Left ventricle myocardium superior (tissue), 1 donor: ENCODE data around the gene SLC25A47. TPM values are rescaled to one million over a fixed set of nuclear protein-coding genes. Genes with fewer than 3 reads are reported as not detected.
"Not testable (repeated sequence)": the region's sequence is repeated elsewhere in the genome, so short reads cannot be mapped to it uniquely, and the experiment has no call there.

Source experiments
- ATAC-seq: fragments of 200-7000 bp; cut with Tn5 transposase; one replicate; pipeline ENCODE4 v1.9.1; 2020; ENCODE audit warnings: mild to moderate bottlenecking, moderate library complexity
- DNase-seq: peaks from one replicate; pipeline ENCODE4 v3.0.0-alpha.2; 2020
- intact Hi-C: fragments of 100-400 bp; cut with micrococcal nuclease; formaldehyde crosslinking; loops from one replicate; pipeline ENCODE4 v1.11.0; 2022
- long read RNA-seq: library from polyadenylated mRNA; unstranded; transcript quantifications from one replicate; pipeline ENCODE4 v2.0.0, GENCODE V29; 2021
- total RNA-seq: library from RNA; stranded (reverse); fragmentation: NEBNext Ultra II Directional; extraction: Animal tissue kit (Norgen Biotek cat#: 25700); gene quantifications from one replicate; pipeline ENCODE4 v1.2.1, GENCODE V29; 2021
- donor health status: DM: no; HTN: yes; CAD: no; lungs with severe emphysema.

The SLC25A47 gene, protein sequence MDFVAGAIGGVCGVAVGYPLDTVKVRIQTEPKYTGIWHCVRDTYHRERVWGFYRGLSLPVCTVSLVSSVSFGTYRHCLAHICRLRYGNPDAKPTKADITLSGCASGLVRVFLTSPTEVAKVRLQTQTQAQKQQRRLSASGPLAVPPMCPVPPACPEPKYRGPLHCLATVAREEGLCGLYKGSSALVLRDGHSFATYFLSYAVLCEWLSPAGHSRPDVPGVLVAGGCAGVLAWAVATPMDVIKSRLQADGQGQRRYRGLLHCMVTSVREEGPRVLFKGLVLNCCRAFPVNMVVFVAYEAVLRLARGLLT
- not detected for total RNA-seq
- long read RNA-seq: 0 reads

DNA sequence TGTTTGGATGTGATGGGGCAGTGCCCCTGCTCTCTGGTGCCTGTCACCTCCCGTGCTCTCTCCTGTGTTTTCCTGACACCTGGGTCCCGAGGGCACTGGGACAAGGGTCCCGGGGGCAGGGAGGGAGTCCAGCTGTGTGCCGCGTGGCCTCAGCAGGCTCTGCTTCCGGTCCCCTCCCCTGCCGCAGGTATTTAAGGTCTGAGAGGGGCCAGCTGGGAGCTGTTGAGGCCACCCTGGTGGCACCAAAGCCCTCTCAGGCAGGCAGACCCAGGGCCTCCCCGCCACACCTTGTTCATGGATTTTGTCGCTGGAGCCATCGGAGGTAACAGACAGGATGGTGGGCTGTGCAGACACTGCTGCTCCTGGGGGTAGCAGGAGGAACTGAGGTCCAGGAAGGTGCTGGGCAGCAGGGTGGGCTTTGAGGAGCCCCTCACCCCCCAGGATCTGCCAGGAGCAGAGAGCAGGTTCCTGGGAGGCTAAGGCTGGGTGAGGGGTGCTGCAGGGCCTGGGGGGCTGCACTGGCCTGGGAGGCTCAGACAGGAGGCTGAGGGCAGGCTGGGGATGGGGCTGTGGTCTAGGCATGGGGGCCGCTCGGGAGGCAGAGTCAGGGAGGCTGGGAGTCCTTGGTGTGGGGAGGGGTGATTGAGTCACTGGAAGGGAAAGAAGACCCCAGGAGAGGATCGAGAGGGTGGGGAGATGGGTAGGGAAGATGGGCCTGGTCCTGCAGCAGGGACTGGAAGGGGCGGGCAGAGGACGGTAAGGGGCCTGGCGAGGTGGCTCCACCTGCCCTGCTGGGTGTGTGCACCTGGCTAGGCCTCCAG, at the start of gene SLC25A47:
TSS of gene SLC25A47 (plus strand) at position 219 of the 821 bp plus-strand sequence. CDS start at position 295, 76 bp downstream.
- intact Hi-C loops: no loop called here
- no peak for ATAC-seq
- DNase-seq: no peak

DNA sequence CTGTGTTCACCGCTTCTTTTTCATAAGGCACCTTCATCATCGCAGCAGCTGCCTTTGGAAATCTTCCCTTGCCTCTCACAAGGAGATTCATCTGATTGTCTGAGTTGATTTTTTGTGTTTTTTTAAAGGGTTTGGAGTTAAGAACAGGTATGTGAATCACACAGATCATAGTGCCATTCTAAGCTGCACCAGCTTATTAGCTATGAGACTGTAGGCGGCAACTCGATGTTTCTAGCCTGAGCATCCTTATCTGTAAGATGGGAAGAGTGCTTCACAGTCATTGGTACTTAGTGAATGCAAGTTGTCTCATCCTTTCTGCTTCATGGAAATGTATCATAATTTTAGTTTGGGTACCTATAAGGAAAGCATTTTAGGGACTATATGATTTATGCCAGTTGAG, 48.9 kb upstream of the SLC25A47 start:
- ATAC-seq (no peak), DNase-seq (no peak)
- intact Hi-C loops: no loop called here

DNA sequence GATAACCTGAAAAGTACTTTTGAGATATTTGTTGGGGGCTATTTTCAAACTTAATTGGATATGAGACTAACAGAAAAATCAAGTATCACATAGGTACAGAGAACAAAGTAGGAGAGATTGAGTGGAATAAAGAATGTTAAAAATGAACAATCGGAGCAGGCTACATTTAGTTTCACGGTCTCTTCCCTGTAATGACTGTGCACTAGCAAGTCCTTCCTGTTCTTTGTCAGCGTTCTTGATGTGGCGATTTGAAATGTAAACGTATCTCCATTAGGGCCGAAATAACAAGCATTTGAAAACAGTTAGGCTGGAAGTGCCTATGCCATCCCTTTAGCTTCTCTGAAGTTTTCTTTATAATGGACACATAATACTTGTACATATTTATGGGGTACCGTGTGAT, 47.9 kb upstream of the SLC25A47 start:
- DNase-seq (no peak), ATAC-seq (no peak)
- intact Hi-C loops: no loop called here

DNA sequence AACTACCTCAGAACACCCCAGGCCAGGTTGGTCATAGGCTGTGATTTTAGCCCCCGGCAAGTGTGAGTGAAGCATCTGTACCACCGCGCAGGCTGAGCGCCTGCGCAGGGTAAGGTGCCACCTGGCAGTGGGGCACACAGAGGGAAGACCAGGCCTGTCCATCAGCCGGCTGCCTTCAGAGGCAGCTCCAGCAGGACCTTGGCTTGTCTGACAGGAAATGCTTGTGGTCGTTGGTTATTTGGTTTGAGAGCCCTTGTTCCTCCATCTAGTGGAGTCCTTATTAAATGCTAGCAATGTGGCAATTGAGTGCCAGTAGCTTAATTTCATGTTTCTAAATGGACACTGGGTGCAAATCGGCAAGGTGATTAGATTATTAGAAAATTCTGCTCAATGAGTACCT, 44.4 kb upstream of the SLC25A47 start:
- ATAC-seq (peak; percentile 14), DNase-seq (no peak)
- intact Hi-C loops: no loop called here

DNA sequence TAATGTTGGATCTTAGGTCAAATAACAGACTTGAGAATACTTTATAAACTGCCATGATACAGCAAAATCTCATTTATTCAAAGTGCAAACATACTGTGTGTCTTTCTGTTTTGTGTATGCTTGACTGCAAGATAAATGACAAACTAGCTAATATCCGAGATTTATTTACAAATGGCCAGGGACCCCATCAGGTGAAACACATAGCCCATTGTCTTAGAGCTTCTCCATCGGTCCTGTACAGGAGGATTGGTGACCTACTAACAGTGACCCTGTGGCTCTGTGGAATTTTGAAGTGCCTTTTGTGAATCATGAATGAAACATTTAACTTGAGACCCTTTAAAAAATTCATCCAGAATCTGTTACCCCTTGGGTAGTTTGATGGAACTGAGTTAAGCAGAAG, 44.0 kb upstream of the SLC25A47 start:
- no peak for ATAC-seq
- intact Hi-C loops: no loop called here
- no peak for DNase-seq

- intact Hi-C loops: no loop called here
- no peak for DNase-seq
- no peak for ATAC-seq
Measured at GRCh38 chr14:100279563-100279962, 43.6 kb upstream of the SLC25A47 start.

DNA sequence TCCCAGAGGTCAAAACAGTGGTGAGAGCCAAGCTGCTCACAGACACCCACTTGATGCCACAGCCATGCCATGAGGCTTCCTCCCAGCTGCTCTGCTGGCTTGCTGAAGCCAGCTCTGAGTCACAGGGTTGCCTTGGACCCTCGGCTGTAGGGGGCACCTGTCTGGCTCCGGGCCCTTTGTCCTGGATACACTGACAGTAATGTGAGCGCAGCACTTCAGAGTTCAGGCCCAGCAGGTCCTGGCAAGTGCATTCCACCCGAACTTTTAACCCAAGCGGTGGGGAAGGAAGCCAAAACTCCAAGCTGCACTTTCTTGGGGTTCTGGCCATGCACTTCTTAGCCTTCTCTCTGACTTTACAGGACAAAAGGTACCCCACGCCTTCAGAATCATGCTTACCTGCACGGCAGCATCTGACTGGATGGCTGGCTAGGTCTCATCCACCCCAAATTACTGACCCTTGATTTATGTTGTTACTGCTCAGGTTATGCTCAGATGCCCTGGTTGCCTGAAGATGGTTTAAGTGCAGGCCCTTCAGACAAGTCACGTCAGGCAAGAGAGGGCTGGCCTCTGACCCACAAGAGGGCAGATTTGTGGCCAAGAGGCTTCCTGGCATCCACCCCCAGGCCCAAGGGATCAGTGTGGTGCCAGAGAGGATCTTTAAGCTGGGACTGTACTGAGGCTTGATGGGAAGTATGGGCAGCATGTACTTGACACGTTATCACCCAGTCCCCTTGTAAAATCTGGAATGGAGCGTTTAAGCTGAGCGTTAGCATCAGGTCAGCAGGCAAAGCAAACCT, 41.7 kb upstream of the SLC25A47 start:
- DNase-seq (no peak), ATAC-seq (no peak)
- intact Hi-C loops: no loop called here

- intact Hi-C loops: no loop called here
- DNase-seq: no peak
- ATAC-seq: no peak
Measured at GRCh38 chr14:100282083-100282350, 41.1 kb upstream of the SLC25A47 start.

- ATAC-seq: no peak
- intact Hi-C loops: no loop called here
- no peak for DNase-seq
Measured at GRCh38 chr14:100282766-100283419, 40.2 kb upstream of the SLC25A47 start.

DNA sequence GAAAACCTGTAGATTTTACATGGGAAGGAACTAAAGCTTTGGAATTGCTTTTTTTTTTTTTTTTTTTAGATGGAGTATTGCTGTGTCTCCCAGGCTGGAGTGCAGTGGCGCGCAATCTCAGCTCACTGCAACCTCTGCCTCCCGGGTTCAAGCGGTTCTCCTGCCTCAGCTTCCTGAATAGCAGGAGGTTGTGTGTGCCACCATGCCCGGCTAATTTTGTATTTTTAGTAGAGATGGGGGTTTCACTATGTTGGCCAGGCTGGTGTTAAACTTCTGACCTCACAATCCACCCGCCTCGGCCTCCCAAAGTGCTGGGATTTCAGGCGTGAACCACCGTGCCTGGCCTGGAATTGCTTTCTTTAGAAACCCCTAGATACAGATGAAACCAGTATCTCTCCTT, 39.7 kb upstream of the SLC25A47 start:
- DNase-seq, ATAC-seq, intact Hi-C loops: not testable (repeated sequence)

DNA sequence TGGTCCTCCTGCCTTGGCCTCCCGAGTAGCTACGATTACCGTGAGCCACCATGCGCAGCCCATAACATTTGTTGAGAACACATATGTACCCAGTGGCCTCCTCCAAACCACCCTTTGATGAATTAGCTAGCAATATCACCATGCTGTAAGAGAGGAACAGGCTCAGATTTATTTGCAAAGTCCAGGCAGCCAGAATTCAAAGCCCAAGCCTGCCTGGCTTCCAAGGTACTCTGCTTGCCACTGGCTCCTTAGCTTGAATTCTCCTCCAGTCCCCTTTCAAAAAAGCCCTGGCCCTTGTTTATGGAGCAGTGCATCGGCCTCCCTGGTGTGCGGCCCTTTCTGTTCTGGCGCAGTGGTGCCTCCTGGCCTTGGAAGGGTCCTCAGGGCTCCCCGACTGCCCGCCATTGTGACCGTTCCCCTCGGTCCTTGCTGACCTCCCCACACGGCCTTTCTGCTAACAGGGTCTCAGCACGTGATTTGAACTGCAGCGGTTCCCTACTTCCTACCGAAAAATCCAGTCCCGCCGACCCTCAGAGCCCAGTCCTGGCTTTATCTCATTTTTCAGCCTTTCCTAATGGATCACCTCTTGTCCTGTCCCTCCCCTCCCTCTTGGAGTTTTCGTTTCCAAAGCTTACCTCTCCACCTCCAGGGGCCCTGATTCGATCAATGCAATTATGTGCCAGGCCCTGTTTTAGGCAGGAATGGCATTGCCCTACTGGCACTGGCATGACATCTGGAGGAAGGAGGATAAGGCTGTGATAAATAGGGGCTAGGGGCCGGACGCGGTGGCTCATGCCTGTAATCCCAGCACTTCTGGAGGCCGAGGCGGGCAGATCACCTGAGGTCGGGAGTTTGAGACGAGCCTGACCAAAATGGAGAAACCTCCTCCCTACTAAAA, 38.9 kb upstream of the SLC25A47 start:
- ATAC-seq: no peak
- intact Hi-C loops: no loop called here
- no peak for DNase-seq

DNA sequence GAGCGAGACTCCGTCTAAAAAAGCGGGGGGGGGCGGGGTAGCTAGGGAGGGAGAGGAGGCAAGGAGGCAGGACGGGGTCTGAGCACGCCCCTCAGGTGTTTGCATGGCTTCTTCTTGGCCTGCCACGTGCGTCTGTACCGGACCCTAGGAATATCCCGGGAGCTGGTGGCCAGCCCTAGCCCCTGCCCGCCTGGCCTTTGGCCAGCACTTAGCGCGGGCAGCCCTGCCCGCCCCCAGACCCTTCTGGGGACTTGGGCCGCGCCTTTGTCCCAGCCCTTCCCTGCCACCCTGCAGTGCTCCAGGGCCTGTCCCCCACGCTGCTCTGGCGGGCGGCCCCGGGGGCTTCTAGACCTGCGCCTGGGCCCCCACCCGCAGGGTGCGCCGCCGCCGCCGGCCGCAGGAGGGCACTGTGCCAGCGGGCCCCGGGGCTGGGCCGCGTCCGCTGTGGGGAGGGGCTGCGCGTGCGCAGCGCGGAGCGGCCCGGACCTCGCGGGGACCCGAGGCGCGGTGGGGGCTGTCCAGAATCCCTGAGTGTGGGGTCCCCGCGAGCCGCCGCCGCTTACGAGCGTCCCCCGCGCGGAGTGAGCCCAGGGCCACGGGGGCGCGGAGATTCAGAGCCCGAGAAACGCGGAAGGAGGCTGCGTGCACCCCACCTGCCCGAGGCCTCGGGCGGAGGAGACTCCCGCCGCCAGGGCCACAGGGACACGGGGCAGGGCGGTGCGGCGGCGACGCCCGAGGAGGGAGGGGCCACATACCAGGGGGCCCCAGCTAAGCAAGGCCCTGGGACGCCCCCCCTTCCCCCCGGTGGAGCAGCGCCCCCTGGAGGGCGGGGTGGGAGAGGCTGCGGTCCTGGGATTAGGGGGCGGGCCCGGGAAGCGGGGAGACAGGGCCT, 37.9 kb upstream of the SLC25A47 start:
- peak; percentile 88 for DNase-seq
- intact Hi-C loops: no loop called here

DNA sequence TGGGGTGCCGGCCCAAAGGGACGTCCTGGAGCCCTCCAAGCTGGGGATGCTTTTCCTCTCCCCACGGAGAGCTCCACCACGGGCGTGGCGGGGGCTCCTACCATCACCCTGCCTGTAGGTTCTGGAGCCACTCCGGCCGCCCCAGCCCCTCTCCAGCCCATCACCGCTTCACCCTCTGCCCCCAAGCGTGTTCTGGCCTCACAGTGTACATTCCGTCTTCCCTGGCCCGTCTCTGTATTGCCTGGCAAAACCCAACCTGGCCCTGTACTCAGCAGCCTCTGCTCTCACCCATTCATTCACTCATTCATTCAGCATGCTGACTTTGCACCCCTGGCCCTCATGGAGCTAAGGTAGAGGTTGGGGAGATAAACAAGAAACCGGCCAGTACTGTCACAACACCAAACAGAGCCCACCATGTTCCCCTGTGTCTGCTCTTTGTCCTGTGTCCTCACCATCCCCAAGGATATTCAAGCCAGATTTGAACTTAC, 37.2 kb upstream of the SLC25A47 start:
- no peak for ATAC-seq
- DNase-seq: no peak
- intact Hi-C loops: no loop called here

More for the DNA sequence above, 37.9 kb upstream of the SLC25A47 start:
- peak; percentile 92 for ATAC-seq

- DNase-seq: no peak
- no peak for ATAC-seq
- intact Hi-C loops: no loop called here
Measured at GRCh38 chr14:100286484-100287191, 36.5 kb upstream of the SLC25A47 start.

DNA sequence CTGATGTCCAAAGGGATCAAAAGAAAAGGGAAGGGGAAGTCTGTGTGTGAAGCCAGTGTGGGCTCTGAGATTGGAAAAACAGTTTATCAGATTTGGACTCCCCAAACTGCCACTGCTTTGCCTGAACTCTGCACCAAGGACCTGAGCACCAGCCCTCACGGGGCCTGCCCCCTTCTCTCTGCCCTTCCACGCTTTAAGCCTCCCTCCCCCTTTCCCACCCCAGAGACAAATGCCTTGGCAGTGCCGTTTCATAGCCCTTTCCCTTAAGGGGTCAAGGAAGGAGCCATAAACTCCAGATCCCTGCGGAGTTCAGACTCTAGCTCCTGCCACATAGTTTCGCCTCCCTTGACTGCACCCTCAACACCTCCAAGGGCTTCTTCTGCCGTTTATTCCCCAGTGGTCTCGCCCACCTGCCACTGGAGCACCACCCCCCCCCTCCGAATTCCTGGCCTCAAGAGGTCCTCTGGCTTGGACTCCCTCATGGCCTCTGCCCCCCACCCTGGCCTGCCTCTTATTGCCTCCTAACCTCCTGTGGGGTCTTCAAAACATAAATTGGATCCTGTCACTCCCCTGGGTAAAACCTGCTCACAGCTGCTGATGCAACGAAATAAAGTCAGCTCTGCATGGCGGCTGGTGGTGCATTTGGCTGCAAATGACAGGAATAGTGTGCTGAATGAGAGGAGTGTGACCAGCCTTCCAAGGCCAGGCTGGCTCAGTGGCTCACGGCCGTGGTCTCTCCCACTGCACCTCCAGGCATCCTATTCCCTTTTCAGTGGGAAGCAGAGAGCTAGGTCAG, 35.7 kb upstream of the SLC25A47 start:
- DNase-seq (no peak), ATAC-seq (no peak)
- intact Hi-C loops: no loop called here

- intact Hi-C loops, ATAC-seq, DNase-seq: not testable (repeated sequence)
Measured at GRCh38 chr14:100287998-100288295, 35.2 kb upstream of the SLC25A47 start.
